ENCODE data around the gene NOB1.

The NOB1 gene

GRCh38 chr16:69707920-69708683, 46.6 kb downstream of the NOB1 start:
- Histone ChIP-seq H3K4me2 (no peak overlapping the region), H3K27me3 (ENCODE audit: insufficient read depth, low read depth) (no peaks in the 10 kb centered on the region), H3K27ac (no peak overlapping the region), H3K79me2 (ENCODE audit: insufficient read depth, low read depth) (no peaks in the 10 kb centered on the region), H2AFZ (ENCODE audit: low read depth) (no peak overlapping the region), H3K4me3 (IDR thresholded peaks at IDR 0.05; ENCODE audit: insufficient read depth, low read depth, low read length) (no peak overlapping the region), H3K4me1 (ENCODE audit: low read depth, poor library complexity, severe bottlenecking) (peaks cover 6% of the 10 kb centered on the region), H3K9ac (no peak overlapping the region), H4K20me1 (ENCODE audit: insufficient read depth) (no peaks in the 10 kb centered on the region), H3K36me3 (ENCODE audit: insufficient read depth) (no peaks in the 10 kb centered on the region)
- TF ChIP-seq, protein P1, sequence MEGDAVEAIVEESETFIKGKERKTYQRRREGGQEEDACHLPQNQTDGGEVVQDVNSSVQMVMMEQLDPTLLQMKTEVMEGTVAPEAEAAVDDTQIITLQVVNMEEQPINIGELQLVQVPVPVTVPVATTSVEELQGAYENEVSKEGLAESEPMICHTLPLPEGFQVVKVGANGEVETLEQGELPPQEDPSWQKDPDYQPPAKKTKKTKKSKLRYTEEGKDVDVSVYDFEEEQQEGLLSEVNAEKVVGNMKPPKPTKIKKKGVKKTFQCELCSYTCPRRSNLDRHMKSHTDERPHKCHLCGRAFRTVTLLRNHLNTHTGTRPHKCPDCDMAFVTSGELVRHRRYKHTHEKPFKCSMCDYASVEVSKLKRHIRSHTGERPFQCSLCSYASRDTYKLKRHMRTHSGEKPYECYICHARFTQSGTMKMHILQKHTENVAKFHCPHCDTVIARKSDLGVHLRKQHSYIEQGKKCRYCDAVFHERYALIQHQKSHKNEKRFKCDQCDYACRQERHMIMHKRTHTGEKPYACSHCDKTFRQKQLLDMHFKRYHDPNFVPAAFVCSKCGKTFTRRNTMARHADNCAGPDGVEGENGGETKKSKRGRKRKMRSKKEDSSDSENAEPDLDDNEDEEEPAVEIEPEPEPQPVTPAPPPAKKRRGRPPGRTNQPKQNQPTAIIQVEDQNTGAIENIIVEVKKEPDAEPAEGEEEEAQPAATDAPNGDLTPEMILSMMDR (conservative IDR thresholded peaks at IDR 0.05; ENCODE audit: low read depth, low read length): no peak

- TF ChIP-seq, protein P1 (conservative IDR thresholded peaks at IDR 0.05; ENCODE audit: low read depth, low read length): no peak
- Histone ChIP-seq H3K36me3 (ENCODE audit: insufficient read depth) (no peaks in the 10 kb centered on the region), H3K9ac (no peak overlapping the region), H3K79me2 (ENCODE audit: insufficient read depth, low read depth) (no peaks in the 10 kb centered on the region), H3K27me3 (ENCODE audit: insufficient read depth, low read depth) (no peaks in the 10 kb centered on the region), H3K4me3 (IDR thresholded peaks at IDR 0.05; ENCODE audit: insufficient read depth, low read depth, low read length) (no peak overlapping the region), H3K4me1 (ENCODE audit: low read depth, poor library complexity, severe bottlenecking) (peaks cover 6% of the 10 kb centered on the region), H2AFZ (ENCODE audit: low read depth) (no peak overlapping the region), H4K20me1 (ENCODE audit: insufficient read depth) (no peaks in the 10 kb centered on the region), H3K4me2 (no peak overlapping the region), H3K27ac (no peak overlapping the region)
These were observed 47.8 kb downstream of the NOB1 start for GRCh38 chr16:69706975-69707340.

- H3K36me3 ChIP-seq (ENCODE audit: insufficient read depth): no peaks in the 10 kb centered on the region
- H3K27me3 ChIP-seq (ENCODE audit: insufficient read depth, low read depth): no peaks in the 10 kb centered on the region
- H2AFZ ChIP-seq (ENCODE audit: low read depth): no peak overlapping the region
- H4K20me1 ChIP-seq (ENCODE audit: insufficient read depth): no peaks in the 10 kb centered on the region
- H3K4me3 ChIP-seq (IDR thresholded peaks at IDR 0.05; ENCODE audit: insufficient read depth, low read depth, low read length): no peak overlapping the region
- no peak overlapping the region for H3K9ac ChIP-seq
- no peaks in the 10 kb centered on the region for H3K79me2 ChIP-seq (ENCODE audit: insufficient read depth, low read depth)
- no peak overlapping the region for H3K27ac ChIP-seq
- TF ChIP-seq, protein P1 (conservative IDR thresholded peaks at IDR 0.05; ENCODE audit: low read depth, low read length): no peak
- no peak overlapping the region for H3K4me2 ChIP-seq
- H3K4me1 ChIP-seq (ENCODE audit: low read depth, poor library complexity, severe bottlenecking): peaks cover 6% of the 10 kb centered on the region
These were observed 48.3 kb downstream of the NOB1 start for GRCh38 chr16:69706256-69706974.

- Histone ChIP-seq H3K27me3 (ENCODE audit: insufficient read depth, low read depth) (no peaks in the 10 kb centered on the region), H3K36me3 (ENCODE audit: insufficient read depth) (no peaks in the 10 kb centered on the region), H3K9ac (no peak overlapping the region), H3K4me1 (ENCODE audit: low read depth, poor library complexity, severe bottlenecking) (peaks cover 6% of the 10 kb centered on the region), H4K20me1 (ENCODE audit: insufficient read depth) (no peaks in the 10 kb centered on the region), H3K79me2 (ENCODE audit: insufficient read depth, low read depth) (no peaks in the 10 kb centered on the region), H3K4me3 (IDR thresholded peaks at IDR 0.05; ENCODE audit: insufficient read depth, low read depth, low read length) (no peak overlapping the region), H3K27ac (no peak overlapping the region), H3K4me2 (no peak overlapping the region), H2AFZ (ENCODE audit: low read depth) (no peak overlapping the region)
- TF ChIP-seq, protein P1 (conservative IDR thresholded peaks at IDR 0.05; ENCODE audit: low read depth, low read length): no peak
These were observed 51.1 kb downstream of the NOB1 start for GRCh38 chr16:69703638-69704037.
